Muscle layer of duodenum (tissue), 2 donors: ENCODE results near the gene GPR39.
"Not testable (repeated sequence)": the region's sequence is repeated elsewhere in the genome, so short reads cannot be mapped to it uniquely, and the experiment has no call there.

Source experiments
- H3K27ac ChIP-seq: one replicate; pipeline ENCODE4 v1.7.0; 2013; ENCODE audit warnings: mild to moderate bottlenecking, low read length
- H3K27me3 ChIP-seq: one replicate; pipeline ENCODE4 v1.7.0; 2013; ENCODE audit warnings: low read depth, mild to moderate bottlenecking, control low read depth, low read length
- H3K36me3 ChIP-seq, 2 donors: one replicate each; pipeline ENCODE4 v1.7.0; 2013; ENCODE audit warnings: low read length in 2 of 2, control low read depth in 1 of 2, mild to moderate bottlenecking in 1 of 2; ENCODE audit not compliant: insufficient read depth in 2 of 2, control insufficient read depth in 1 of 2
- H3K4me1 ChIP-seq, 2 donors: one replicate each; pipeline ENCODE4 v1.7.0; 2013; ENCODE audit warnings: low read length in 2 of 2, mild to moderate bottlenecking in 2 of 2, control low read depth in 1 of 2, moderate library complexity in 1 of 2; ENCODE audit not compliant: insufficient read depth in 2 of 2, control insufficient read depth in 1 of 2
- H3K4me3 ChIP-seq, 2 donors: one replicate each; pipeline ENCODE4 v1.7.0; 2013; ENCODE audit warnings: low read length in 2 of 2, low read depth in 1 of 2, mild to moderate bottlenecking in 1 of 2
- H3K9me3 ChIP-seq, 2 donors: one replicate each; pipeline ENCODE4 v1.7.0; 2013; ENCODE audit warnings: low read length in 2 of 2, control low read depth in 1 of 2, mild to moderate bottlenecking in 1 of 2; ENCODE audit not compliant: control insufficient read depth in 1 of 2
- donor health status: healthy.

The GPR39 gene

DNA sequence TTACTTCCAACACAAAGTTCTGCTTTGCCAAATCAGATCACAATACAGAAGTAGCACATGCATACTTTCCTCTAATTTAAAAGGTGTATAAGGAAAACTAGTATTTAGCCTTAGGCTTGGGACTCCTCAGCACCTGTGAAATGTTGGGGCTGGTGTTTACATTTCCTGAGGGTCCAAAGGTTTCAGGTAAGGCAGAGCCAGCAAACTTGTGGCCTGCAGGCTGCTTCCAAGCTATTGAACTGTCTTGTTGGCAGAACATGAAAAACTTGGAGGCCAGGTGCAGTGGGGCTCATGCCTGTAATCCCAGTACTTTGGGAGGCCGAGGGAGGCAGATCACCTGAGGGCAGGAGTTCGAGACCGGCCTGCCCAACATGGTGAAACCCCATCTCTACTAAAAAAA is 26.5 kb upstream of the GPR39 start:
- no peaks in the 10 kb centered on the region for H3K4me1 ChIP-seq
- H3K4me3 ChIP-seq = no peak overlapping the region
- no peaks in the 10 kb centered on the region for H3K36me3 ChIP-seq
- H3K27ac ChIP-seq = no peak overlapping the region
- H3K9me3 ChIP-seq = no peaks in the 10 kb centered on the region
- no peaks in the 10 kb centered on the region for H3K27me3 ChIP-seq

DNA sequence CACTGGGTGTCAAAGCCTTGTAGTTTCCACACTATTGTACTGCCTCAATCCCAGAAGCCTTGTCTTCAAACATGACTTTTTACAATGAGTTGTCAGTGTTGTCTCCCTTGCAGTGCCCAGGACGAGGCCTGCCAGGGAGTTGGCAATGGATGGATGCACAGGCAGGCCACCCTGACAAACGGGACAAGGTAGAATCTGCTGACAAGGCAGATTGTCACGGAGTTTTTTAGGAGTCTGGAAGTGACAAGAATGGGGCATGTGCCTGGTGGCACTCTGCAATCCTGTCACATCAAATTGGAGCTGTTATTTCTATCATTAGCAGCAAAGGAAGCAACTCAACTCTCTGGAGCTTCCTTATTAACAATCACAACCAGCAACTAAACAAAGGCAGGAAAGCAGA is 25.2 kb upstream of the GPR39 start:
- Histone ChIP-seq H3K4me3 (no peak overlapping the region), H3K36me3 (no peaks in the 10 kb centered on the region), H3K27ac (no peak overlapping the region), H3K27me3 (no peaks in the 10 kb centered on the region), H3K4me1 (no peaks in the 10 kb centered on the region), H3K9me3 (no peaks in the 10 kb centered on the region)

DNA sequence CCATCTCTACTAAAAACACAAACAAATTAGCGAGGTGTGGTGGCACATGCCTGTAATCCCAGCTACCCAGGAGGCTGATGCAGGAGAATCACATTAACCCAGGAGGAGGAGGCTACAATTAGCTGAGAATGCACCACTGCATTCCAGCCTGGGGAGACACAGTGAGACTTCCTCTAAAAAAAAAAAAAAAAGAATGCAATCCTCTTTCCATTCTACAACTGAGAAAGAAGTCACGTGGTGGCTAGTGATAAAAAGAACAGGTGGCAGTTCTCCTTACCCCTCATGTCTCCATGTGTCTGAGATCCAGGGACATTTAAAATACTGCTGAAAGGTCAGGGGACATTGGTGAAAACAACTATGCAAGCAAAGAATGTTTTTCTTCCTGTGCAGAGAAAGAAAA is 24.4 kb upstream of the GPR39 start:
- Histone ChIP-seq H3K27ac (no peak overlapping the region), H3K4me3 (no peak overlapping the region), H3K9me3 (no peaks in the 10 kb centered on the region), H3K4me1 (no peaks in the 10 kb centered on the region), H3K27me3 (no peaks in the 10 kb centered on the region), H3K36me3 (no peaks in the 10 kb centered on the region)

DNA sequence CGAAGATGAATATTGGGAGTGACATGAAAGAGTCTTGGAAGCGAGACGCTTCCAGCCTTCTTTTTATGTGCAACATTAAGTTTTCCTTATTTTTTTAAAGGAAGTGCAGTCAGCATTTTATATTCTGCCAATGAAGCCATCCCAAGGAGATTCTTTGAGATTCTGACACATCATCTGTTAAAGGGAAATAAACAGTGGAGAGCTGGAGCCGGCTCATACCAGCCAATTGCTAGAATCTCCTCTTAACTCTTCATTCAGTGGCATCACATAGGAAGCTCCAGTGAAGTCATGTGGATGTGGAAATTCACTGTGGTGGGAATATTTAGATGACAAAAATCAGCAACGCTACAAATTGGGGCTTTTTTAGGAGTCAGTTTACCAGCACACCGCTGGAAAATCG is 23.7 kb upstream of the GPR39 start:
- no peaks in the 10 kb centered on the region for H3K27me3 ChIP-seq
- no peak overlapping the region for H3K27ac ChIP-seq
- H3K4me1 ChIP-seq = no peaks in the 10 kb centered on the region
- H3K9me3 ChIP-seq = no peaks in the 10 kb centered on the region
- no peaks in the 10 kb centered on the region for H3K36me3 ChIP-seq
- no peak overlapping the region for H3K4me3 ChIP-seq

DNA sequence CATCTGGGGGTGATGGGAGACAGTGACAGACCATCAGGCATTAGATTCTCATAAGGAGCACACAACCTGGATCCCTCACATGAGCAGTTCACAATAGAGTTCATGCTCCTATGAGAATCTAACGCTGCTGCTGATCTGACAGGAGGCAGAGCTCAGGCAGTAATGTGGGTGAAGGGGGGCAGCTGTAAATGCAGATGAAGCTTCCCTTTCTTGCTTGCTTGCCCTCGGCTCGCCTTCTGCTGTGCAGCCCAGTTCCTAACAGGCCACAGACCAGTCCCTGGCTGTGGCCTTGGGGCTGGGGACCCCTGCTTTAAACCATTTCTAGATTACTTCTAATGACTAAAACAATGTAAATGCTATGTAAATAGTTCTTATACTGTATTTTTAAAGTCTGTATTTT is 19.6 kb upstream of the GPR39 start:
- not testable (repeated sequence) for H3K27ac ChIP-seq, H3K4me3 ChIP-seq, H3K27me3 ChIP-seq, H3K9me3 ChIP-seq, H3K36me3 ChIP-seq, H3K4me1 ChIP-seq

DNA sequence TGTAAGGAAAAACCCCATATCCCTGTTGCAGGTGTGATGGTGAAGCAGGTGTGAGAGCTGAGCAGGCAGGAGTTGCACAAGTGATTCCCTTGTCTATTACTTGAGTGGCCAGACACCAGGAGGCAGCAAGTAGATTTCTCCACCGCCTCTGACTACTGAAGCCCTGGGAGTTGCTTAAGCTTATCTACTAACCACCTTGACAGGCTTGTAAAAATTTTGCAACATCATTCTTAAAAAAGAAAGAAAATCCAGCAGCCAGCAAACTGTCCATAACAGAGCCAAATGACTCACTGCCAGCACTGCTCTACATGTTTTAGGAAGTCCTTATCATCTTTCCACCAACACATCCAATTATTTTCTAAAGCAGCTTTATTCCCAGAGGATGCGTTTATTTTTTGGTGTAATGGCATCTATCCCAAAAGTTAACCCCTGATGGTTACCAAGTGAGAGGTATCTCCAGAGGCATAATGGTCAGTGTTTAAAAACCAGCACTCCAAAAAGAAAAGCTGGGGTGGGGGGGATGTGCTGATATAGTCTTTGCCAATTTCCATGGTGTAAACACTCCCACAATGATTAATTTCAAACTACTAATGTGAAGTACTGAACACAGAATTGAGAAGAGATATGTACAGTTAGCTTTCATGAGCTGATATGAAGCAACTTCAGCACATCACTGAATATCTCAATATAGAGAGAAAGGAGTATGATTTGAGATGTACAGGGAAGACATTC is 16.3 kb upstream of the GPR39 start:
- H3K4me1 ChIP-seq = no peaks in the 10 kb centered on the region
- no peak overlapping the region for H3K4me3 ChIP-seq
- no peaks in the 10 kb centered on the region for H3K36me3 ChIP-seq
- no peak overlapping the region for H3K27ac ChIP-seq
- no peaks in the 10 kb centered on the region for H3K27me3 ChIP-seq
- no peaks in the 10 kb centered on the region for H3K9me3 ChIP-seq

DNA sequence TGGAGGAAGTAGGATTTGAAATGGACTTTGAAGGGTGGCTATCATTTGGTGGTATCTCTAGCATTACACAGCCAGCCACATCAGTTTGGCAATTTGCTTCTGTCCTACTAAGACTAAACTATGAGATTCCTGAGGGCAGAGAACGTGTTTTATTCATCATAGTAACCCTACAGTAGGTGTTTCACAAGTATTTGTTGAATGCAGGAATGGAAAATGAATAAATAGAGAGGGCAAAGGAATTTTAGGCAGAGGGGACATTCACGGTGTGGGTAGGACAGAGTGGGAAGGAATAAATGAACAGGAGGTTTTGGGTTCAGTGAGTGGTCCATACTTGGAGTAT is 15.7 kb upstream of the GPR39 start:
- no peaks in the 10 kb centered on the region for H3K27me3 ChIP-seq
- no peak overlapping the region for H3K4me3 ChIP-seq
- no peaks in the 10 kb centered on the region for H3K4me1 ChIP-seq
- H3K36me3 ChIP-seq = no peaks in the 10 kb centered on the region
- H3K27ac ChIP-seq = no peak overlapping the region
- H3K9me3 ChIP-seq = no peaks in the 10 kb centered on the region

DNA sequence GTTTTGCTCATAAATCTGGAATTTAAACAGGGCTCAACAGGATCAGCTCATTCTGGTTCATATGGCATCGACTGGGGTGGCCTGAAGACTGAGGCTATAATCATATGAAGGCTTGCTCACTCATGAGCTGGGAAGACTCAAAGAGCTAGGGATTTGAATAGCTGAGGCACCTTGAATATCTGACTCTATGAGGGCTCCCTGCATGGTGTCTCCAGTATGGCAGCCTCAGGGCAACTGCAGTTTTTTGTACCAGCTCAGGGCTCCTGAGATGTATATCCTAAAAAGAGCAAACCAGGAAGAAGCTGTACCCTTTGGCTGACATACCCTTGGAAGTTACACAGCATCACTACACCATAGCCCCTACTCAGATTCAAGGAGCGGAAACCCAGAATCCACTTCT is 15.3 kb upstream of the GPR39 start:
- Histone ChIP-seq H3K27ac (no peak overlapping the region), H3K4me3 (no peak overlapping the region), H3K36me3 (no peaks in the 10 kb centered on the region), H3K9me3 (no peaks in the 10 kb centered on the region), H3K27me3 (no peaks in the 10 kb centered on the region), H3K4me1 (no peaks in the 10 kb centered on the region)

DNA sequence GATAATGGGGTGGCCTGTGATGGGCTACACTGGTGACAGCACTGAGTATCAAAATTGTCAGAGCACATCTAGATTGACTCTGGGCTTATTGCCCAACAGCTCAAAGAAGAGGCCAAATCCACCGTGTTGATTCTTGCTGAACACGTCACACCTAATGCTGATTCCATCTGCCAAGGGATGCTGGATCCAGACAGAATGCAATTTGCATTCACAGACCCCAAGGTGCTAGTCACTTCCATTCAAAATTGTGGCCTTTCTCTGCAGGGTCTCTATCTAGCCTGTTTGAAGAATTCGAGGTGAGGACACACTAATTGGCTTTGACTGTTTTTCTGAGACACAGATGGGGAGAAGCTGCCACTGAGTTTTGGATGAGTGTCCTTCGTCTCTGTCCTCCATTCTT is 13.5 kb upstream of the GPR39 start:
- H3K27ac ChIP-seq = no peak overlapping the region
- H3K9me3 ChIP-seq = no peaks in the 10 kb centered on the region
- no peak overlapping the region for H3K4me3 ChIP-seq
- no peaks in the 10 kb centered on the region for H3K4me1 ChIP-seq
- no peaks in the 10 kb centered on the region for H3K36me3 ChIP-seq
- no peaks in the 10 kb centered on the region for H3K27me3 ChIP-seq

DNA sequence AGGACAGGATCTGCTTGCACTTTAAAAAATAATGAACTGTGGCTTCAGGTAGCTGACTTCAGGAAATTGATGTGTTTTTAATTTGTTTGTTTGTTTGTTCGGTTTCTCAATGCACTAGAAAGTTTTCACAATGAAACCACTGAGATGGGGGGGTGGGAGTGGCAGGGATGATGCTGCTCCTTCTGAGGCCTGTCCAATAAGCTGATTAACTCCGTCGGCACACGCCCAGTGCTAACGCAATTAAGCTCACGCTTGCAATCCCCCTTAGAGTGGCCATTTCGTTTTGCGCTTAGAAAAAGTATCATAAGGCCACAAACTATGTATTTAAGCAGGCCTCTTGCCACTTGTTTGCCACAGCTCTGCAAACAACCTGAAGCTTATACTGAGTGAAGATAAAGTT is 12.5 kb upstream of the GPR39 start:
- Histone ChIP-seq H3K9me3 (no peaks in the 10 kb centered on the region), H3K27ac (no peak overlapping the region), H3K4me1 (no peaks in the 10 kb centered on the region), H3K27me3 (no peaks in the 10 kb centered on the region), H3K4me3 (no peak overlapping the region), H3K36me3 (no peaks in the 10 kb centered on the region)

DNA sequence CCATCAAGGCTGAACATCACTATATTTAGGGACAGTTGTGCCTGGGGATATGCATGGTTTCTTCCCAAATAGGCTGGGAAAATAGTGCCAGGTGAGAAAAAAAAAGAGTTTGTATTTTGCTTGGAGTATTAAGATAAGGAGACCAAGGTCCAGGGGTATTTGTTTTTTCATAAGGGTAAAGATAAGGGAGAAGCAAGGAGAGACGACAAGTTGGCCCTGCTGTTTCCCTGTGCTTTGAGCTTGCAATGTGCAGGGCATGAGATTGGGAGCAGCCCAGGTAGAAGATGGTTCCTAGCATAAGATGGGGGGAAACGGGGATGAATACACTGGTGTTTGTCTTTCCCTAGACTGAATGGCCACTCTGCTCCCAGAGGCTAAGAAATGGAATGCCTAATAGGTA is 8.8 kb upstream of the GPR39 start:
- Histone ChIP-seq H3K27ac (no peak overlapping the region), H3K9me3 (no peaks in the 10 kb centered on the region), H3K4me1 (no peaks in the 10 kb centered on the region), H3K4me3 (no peak overlapping the region), H3K27me3 (no peaks in the 10 kb centered on the region), H3K36me3 (no peaks in the 10 kb centered on the region)

DNA sequence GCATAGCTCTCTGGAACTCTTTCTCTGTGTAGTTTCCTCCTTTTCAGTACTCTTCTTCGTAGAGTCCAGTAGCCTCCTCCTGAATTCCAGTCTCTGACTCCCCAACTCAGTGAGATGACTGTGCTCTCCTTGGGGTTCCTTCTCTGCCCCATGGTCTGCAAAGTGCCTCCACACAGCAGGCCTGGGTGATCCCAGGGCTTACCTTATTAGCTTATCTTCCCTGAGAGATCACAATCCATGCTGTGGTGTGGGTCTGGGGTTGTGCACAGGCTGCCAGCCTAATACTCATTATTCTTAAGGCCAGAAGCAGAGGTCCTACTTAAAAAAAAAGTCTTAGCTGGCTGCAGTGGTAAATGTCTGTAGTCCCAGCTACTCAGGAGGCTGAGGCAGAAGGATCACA is 4.6 kb upstream of the GPR39 start:
- Histone ChIP-seq H3K4me3 (no peak overlapping the region), H3K27ac (no peak overlapping the region), H3K27me3 (no peaks in the 10 kb centered on the region), H3K9me3 (no peaks in the 10 kb centered on the region), H3K36me3 (no peaks in the 10 kb centered on the region), H3K4me1 (peaks cover 0 to 6% of the 10 kb centered on the region in 2 donors)
